MM.1S (cell line): ENCODE results near the gene DUS3L.

ENCODE experiments used
- DNase-seq: peaks from one replicate; pipeline ENCODE4 v3.0.0-alpha.2; 2015
- H2AFZ ChIP-seq: fragments of 300-600 bp; sonication (generic); 2 replicates; pipeline ENCODE4 v1.6.0; 2016; ENCODE audit warnings: antibody characterized with exemption, low read length
- H3F3A ChIP-seq: fragments of 300-600 bp; sonication (generic); 2 replicates; pipeline ENCODE4 v1.6.1; 2016; ENCODE audit warnings: mild to moderate bottlenecking, antibody characterized with exemption, low read length, moderate library complexity, mixed read lengths; ENCODE audit not compliant: insufficient read depth
- H3K27ac ChIP-seq: fragments of 300-600 bp; sonication (generic); 2 replicates; pipeline ENCODE4 v1.5.1; 2016; ENCODE audit warnings: mild to moderate bottlenecking, low read length
- H3K27me3 ChIP-seq: fragments of 300-600 bp; sonication (generic); replicated peaks from 2 replicates; pipeline ENCODE4 v1.6.0; 2016; ENCODE audit warnings: low read length; ENCODE audit not compliant: insufficient read depth
- H3K36me3 ChIP-seq: fragments of 300-600 bp; sonication (generic); replicated peaks from 2 replicates; pipeline ENCODE4 v1.6.1; 2016; ENCODE audit warnings: mild to moderate bottlenecking, low read length, mixed read lengths; ENCODE audit not compliant: insufficient read depth
- H3K4me1 ChIP-seq: fragments of 300-600 bp; sonication (generic); 2 replicates; pipeline ENCODE4 v1.6.1; 2016; ENCODE audit warnings: low read length, mixed read lengths
- H3K4me2 ChIP-seq: fragments of 300-600 bp; sonication (generic); 2 replicates; pipeline ENCODE4 v1.6.0; 2016; ENCODE audit warnings: low read depth, low read length
- H3K4me3 ChIP-seq: fragments of 300-600 bp; sonication (generic); 2 replicates; pipeline ENCODE4 v1.5.1; 2016; ENCODE audit warnings: low read length, mixed read lengths
- H3K79me2 ChIP-seq: fragments of 300-600 bp; sonication (generic); 2 replicates; pipeline ENCODE4 v1.6.1; 2016; ENCODE audit warnings: mixed run types, low read length, mixed read lengths
- H3K9ac ChIP-seq: fragments of 300-600 bp; sonication (generic); 2 replicates; pipeline ENCODE4 v1.6.1; 2016; ENCODE audit warnings: low read length, mixed read lengths
- H3K9me2 ChIP-seq: fragments of 300-600 bp; sonication (generic); replicated peaks from 2 replicates; pipeline ENCODE4 v1.6.1; 2016; ENCODE audit warnings: mild to moderate bottlenecking, low read length, mixed read lengths; ENCODE audit not compliant: insufficient read depth
- H3K9me3 ChIP-seq: fragments of 300-600 bp; sonication (generic); replicated peaks from 2 replicates; pipeline ENCODE4 v1.6.1; 2016; ENCODE audit warnings: mild to moderate bottlenecking, low read length, mixed read lengths; ENCODE audit not compliant: insufficient read depth
- H4K20me1 ChIP-seq: fragments of 300-600 bp; sonication (generic); 2 replicates; pipeline ENCODE4 v1.6.1; 2016; ENCODE audit warnings: mild to moderate bottlenecking, low read length, moderate library complexity, mixed read lengths; ENCODE audit not compliant: insufficient read depth
- EZH2 ChIP-seq: fragments of 300-600 bp; sonication (generic); optimal IDR thresholded peaks from 2 replicates; pipeline ENCODE3; 2017; ENCODE audit warnings: low read depth, mild to moderate bottlenecking, antibody characterized with exemption, low read length, mixed read lengths
- EZH2phosphoT487 ChIP-seq: fragments of 300-600 bp; sonication (generic); IDR thresholded peaks from 2 replicates; pipeline ENCODE4 v1.6.1; 2018; ENCODE audit warnings: antibody characterized with exemption, low read length
- TF ChIP-seq, protein P1 (sequence below): fragments of 300-600 bp; sonication (generic); IDR thresholded peaks from 2 replicates; pipeline ENCODE4 v1.5.1; 2016; ENCODE audit warnings: antibody characterized with exemption, low read length, mixed read lengths

The DUS3L gene

GRCh38 chr19:5790559-5791520, at the start of gene DUS3L:
Gene DUS3L, minus strand, starts transcription at chr19:5791163. Its CDS starts 22 bp downstream, at chr19:5791141.
- peaks cover 28% of the 10 kb centered on the region for H3K27me3 ChIP-seq
- peak within 1 kb of the TSS; percentile 46 for H2AFZ ChIP-seq
- H3K4me1 ChIP-seq: no peaks in the 10 kb centered on the region; the same call in 1 of the 2 replicates
- H3K9ac ChIP-seq: peak within 1 kb of the TSS; percentile 95
- H3K4me3 ChIP-seq: peak within 1 kb of the TSS; percentile 80
- no peak for TF ChIP-seq EZH2
- TF ChIP-seq, protein P1, sequence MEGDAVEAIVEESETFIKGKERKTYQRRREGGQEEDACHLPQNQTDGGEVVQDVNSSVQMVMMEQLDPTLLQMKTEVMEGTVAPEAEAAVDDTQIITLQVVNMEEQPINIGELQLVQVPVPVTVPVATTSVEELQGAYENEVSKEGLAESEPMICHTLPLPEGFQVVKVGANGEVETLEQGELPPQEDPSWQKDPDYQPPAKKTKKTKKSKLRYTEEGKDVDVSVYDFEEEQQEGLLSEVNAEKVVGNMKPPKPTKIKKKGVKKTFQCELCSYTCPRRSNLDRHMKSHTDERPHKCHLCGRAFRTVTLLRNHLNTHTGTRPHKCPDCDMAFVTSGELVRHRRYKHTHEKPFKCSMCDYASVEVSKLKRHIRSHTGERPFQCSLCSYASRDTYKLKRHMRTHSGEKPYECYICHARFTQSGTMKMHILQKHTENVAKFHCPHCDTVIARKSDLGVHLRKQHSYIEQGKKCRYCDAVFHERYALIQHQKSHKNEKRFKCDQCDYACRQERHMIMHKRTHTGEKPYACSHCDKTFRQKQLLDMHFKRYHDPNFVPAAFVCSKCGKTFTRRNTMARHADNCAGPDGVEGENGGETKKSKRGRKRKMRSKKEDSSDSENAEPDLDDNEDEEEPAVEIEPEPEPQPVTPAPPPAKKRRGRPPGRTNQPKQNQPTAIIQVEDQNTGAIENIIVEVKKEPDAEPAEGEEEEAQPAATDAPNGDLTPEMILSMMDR: no peak
- TF ChIP-seq EZH2phosphoT487: no peak
- no peaks in the 10 kb centered on the region for H3F3A ChIP-seq
- H3K27ac ChIP-seq: peak within 1 kb of the TSS; percentile 91
- H3K9me2 ChIP-seq: no peaks in the 10 kb centered on the region
- H3K9me3 ChIP-seq: no peaks in the 10 kb centered on the region
- peaks cover 16% of the 10 kb centered on the region for H3K79me2 ChIP-seq
- H4K20me1 ChIP-seq: no peaks in the 10 kb centered on the region
- H3K36me3 ChIP-seq: no peaks in the 10 kb centered on the region
- peak; percentile 98 for DNase-seq
- H3K4me2 ChIP-seq: peak within 1 kb of the TSS; percentile 83

- no peaks in the 10 kb centered on the region for H4K20me1 ChIP-seq
- H3K4me1 ChIP-seq: no peaks in the 10 kb centered on the region
- no peak within 1 kb of the TSS for H3K9ac ChIP-seq
- TF ChIP-seq EZH2phosphoT487: no peak
- TF ChIP-seq, protein P1: no peak
- no peak for TF ChIP-seq EZH2
- H3K4me3 ChIP-seq: no peak within 1 kb of the TSS
- no peaks in the 10 kb centered on the region for H3F3A ChIP-seq
- no peaks in the 10 kb centered on the region for H3K79me2 ChIP-seq
- no peaks in the 10 kb centered on the region for H3K9me2 ChIP-seq
- DNase-seq: no peak
- no peak within 1 kb of the TSS for H2AFZ ChIP-seq
- no peak within 1 kb of the TSS for H3K27ac ChIP-seq
- no peaks in the 10 kb centered on the region for H3K9me3 ChIP-seq
- H3K27me3 ChIP-seq: peaks cover 81% of the 10 kb centered on the region
- no peaks in the 10 kb centered on the region for H3K36me3 ChIP-seq
- no peak within 1 kb of the TSS for H3K4me2 ChIP-seq
These were observed 48.4 kb upstream of the DUS3L start, which contains the start of gene FUT6 for GRCh38 chr19:5839065-5840017. Gene FUT6, minus strand, starts transcription at chr19:5839702. Its CDS starts 7,135 bp downstream, at chr19:5832567.

GRCh38 chr19:5838353-5839064, 47.5 kb upstream of the DUS3L start:
- Histone ChIP-seq H3K9me3 (no peaks in the 10 kb centered on the region), H2AFZ (no peak overlapping the region), H3K27ac (no peak overlapping the region), H3K4me1 (no peaks in the 10 kb centered on the region), H3K79me2 (no peaks in the 10 kb centered on the region), H4K20me1 (no peaks in the 10 kb centered on the region), H3K4me2 (no peak overlapping the region), H3K27me3 (peaks cover 83% of the 10 kb centered on the region), H3K36me3 (no peaks in the 10 kb centered on the region), H3K9me2 (no peaks in the 10 kb centered on the region), H3K4me3 (no peak overlapping the region), H3F3A (no peaks in the 10 kb centered on the region), H3K9ac (no peak overlapping the region)
- no peak for TF ChIP-seq EZH2
- TF ChIP-seq EZH2phosphoT487: no peak
- TF ChIP-seq, protein P1: no peak
- no peak for DNase-seq
